K562 (cell line): ENCODE measurements around the gene ATP9A. TPM values are rescaled to one million over a fixed set of nuclear protein-coding genes. Genes with fewer than 3 reads are reported as not detected.

Experiments used
- AFF1 ChIP-seq, 2 experiments: fragments of 450-650 bp; IDR thresholded peaks; 2 replicates each; pipeline ENCODE4 v1.6.1; 2018; ENCODE audit warnings: mild to moderate bottlenecking in 2 of 2, low read depth in 1 of 2; ENCODE audit not compliant: partially characterized antibody in 2 of 2
- CEBPG ChIP-seq, 3 experiments: fragments of 200-800 bp in 1 of 3; sonication (Bioruptor generic) in 1 of 3; sonication (generic) in 1 of 3; formaldehyde crosslinking in 1 of 3; IDR thresholded peaks in 2 of 3; conservative IDR thresholded peaks in 1 of 3; 2 replicates each; pipeline versions ENCODE4 v1.6.1 to v1.8.0; 2016 to 2022; ENCODE audit warnings: missing compliant biosample characterization in 2 of 3, missing genetic modification characterization in 2 of 3, mild to moderate bottlenecking in 1 of 3, missing genetic modification reagents in 1 of 3
- GABPA ChIP-seq: fragments of 200-800 bp; sonication (Bioruptor generic); conservative IDR thresholded peaks from 2 replicates; pipeline ENCODE4 v1.6.1; 2016; ENCODE audit warnings: low read depth, missing genetic modification characterization, missing compliant biosample characterization
- GATAD2A ChIP-seq: fragments of 450-650 bp; IDR thresholded peaks from 2 replicates; pipeline ENCODE4 v1.6.1; 2017
- HMGN3 ChIP-seq: IDR thresholded peaks from 2 replicates; pipeline ENCODE4 v1.6.1; 2011; ENCODE audit warnings: borderline replicate concordance, low read depth, mild to moderate bottlenecking, mixed read lengths, low read length; ENCODE audit not compliant: insufficient read length; ENCODE audit errors: extremely low read depth
- MCM2 ChIP-seq: fragments of 450-650 bp; IDR thresholded peaks from 2 replicates; pipeline ENCODE4 v1.6.1; 2017; ENCODE audit warnings: low read depth, mild to moderate bottlenecking
- PHB2 ChIP-seq: fragments of 450-650 bp; IDR thresholded peaks from 2 replicates; pipeline ENCODE4 v1.6.1; 2017; ENCODE audit warnings: low read depth
- PHF20 ChIP-seq: fragments of 450-650 bp; IDR thresholded peaks from 2 replicates; pipeline ENCODE4 v1.6.1; 2018; ENCODE audit not compliant: partially characterized antibody
- PHTF2 ChIP-seq: fragments of 250-450 bp; sonication (Bioruptor Pico); IDR thresholded peaks from 2 replicates; pipeline ENCODE4 v1.5.0; 2021; ENCODE audit warnings: mild to moderate bottlenecking
- STAT5B ChIP-seq: fragments of 250-450 bp; sonication (Bioruptor Pico); IDR thresholded peaks from 2 replicates; pipeline ENCODE4 v1.8.0; 2021; ENCODE audit warnings: mild to moderate bottlenecking, inconsistent platforms
- TCF7 ChIP-seq: sonication (generic); IDR thresholded peaks from 2 replicates; pipeline ENCODE4 v1.6.1; 2016; ENCODE audit warnings: antibody characterized with exemption, borderline replicate concordance
- VEZF1 ChIP-seq: fragments of 200-800 bp; sonication (Bioruptor generic); IDR thresholded peaks from 2 replicates; pipeline ENCODE4 v1.6.1; 2017; ENCODE audit warnings: missing genetic modification characterization, missing compliant biosample characterization
- XRCC3 ChIP-seq: fragments of 450-650 bp; IDR thresholded peaks from 2 replicates; pipeline ENCODE4 v1.6.1; 2017; ENCODE audit warnings: mild to moderate bottlenecking, moderate library complexity
- ZBTB49 ChIP-seq: sonication (generic); formaldehyde crosslinking; IDR thresholded peaks from 2 replicates; pipeline ENCODE4 v1.8.0; 2022; ENCODE audit warnings: missing genetic modification reagents, mild to moderate bottlenecking, borderline replicate concordance
- ZFPM2 ChIP-seq: fragments of 250-450 bp; sonication (Bioruptor Pico); IDR thresholded peaks from 2 replicates; pipeline ENCODE4 v1.5.1; 2022; ENCODE audit warnings: mild to moderate bottlenecking
- ZNF277 ChIP-seq: fragments of 250-450 bp; sonication (Bioruptor Pico); IDR thresholded peaks from 2 replicates; pipeline ENCODE4 v1.8.0; 2022; ENCODE audit warnings: inconsistent platforms, mild to moderate bottlenecking, moderate library complexity, borderline replicate concordance
- ZNF507 ChIP-seq: conservative IDR thresholded peaks from 2 replicates; pipeline ENCODE4 v1.6.1; 2017; ENCODE audit warnings: missing genetic modification characterization, missing compliant biosample characterization
- ZNF644 ChIP-seq: fragments of 200-800 bp; sonication (Bioruptor generic); IDR thresholded peaks from 2 replicates; pipeline ENCODE4 v1.6.1; 2016; ENCODE audit warnings: low read depth, missing genetic modification characterization, missing compliant biosample characterization
- polyA plus RNA-seq, 8 experiments: library from polyadenylated mRNA; depleted of rRNA in 4 of 8; stranded (reverse) in 5 of 8; unstranded in 3 of 8; fragments of >200 nt; fragmentation: Nextera tagmentation in 2 of 8; fragmentation: Illumina TruSeq in 1 of 8; extraction: Ambion mirVana in 2 of 8; extraction: Trizol in 1 of 8; gene quantifications; 2 replicates each; pipeline versions ENCODE4 v1.2.1 to v1.2.3, GENCODE V29; 2011 to 2014; ENCODE audit warnings: inconsistent platforms in 1 of 8, missing spikeins in 1 of 8
- total RNA-seq, 7 experiments: library from RNA; depleted of rRNA in 6 of 7; stranded (reverse); fragments of >200 nt in 6 of 7; fragmentation: Illumina TruSeq in 2 of 7; extraction: Trizol in 2 of 7; gene quantifications; 2 replicates each; pipeline versions ENCODE4 v1.2.1 to v1.2.3, GENCODE V29; 2011 to 2021; ENCODE audit warnings: low replicate concordance in 1 of 7

Gene ATP9A
- total and polyA plus RNA-seq, 9 of the 15 experiments (the other 6 are each of a cell fraction or from before 2014, with no cell fraction given), result 0.18 to 0.62 (median 0.29) TPM

- TF ChIP-seq ZNF277 (CRISPR knock-in tag), result no peak
- TF ChIP-seq ZNF507 (tag), result no peak
- no peak for TF ChIP-seq ZFPM2 (CRISPR knock-in tag)
- TF ChIP-seq GATAD2A, result no peak
- no peak for TF ChIP-seq PHTF2
- no peak for TF ChIP-seq ZNF644 (tag)
- TF ChIP-seq ZBTB49 (CRISPR knock-in tag), result no peak
- no peak for TF ChIP-seq PHF20
- no peak for TF ChIP-seq MCM2
- no peak for TF ChIP-seq AFF1 (IDR thresholded peaks at IDR 0.05; ENCODE audit: low read depth in 1 of 2, partially characterized antibody in 2 of 2)
- TF ChIP-seq VEZF1 (CRISPR knock-in tag), result peak; percentile 93
- no peak for TF ChIP-seq TCF7
- TF ChIP-seq CEBPG (CRISPR knock-in tag; IDR thresholded peaks at IDR 0.05), result no peak
- no peak for TF ChIP-seq CEBPG (tag; conservative IDR thresholded peaks at IDR 0.05 in 1 of 2, IDR thresholded peaks at IDR 0.05 in 1 of 2)
- no peak for TF ChIP-seq STAT5B (CRISPR knock-in tag)
- no peak for TF ChIP-seq PHB2
- TF ChIP-seq XRCC3, result no peak
- no peak for TF ChIP-seq HMGN3
- TF ChIP-seq GABPA (tag), result no peak
Measured at GRCh38 chr20:51563486-51564332, 204.5 kb downstream of the ATP9A start (continued).
